Ishikawa (cell line): ENCODE measurements around the gene LINC00632.

Experiments
- CEBPB ChIP-seq: IDR thresholded peaks from 2 replicates; pipeline ENCODE4 v1.6.1; 2012
- CREB1 ChIP-seq: IDR thresholded peaks from 2 replicates; pipeline ENCODE4 v1.6.1; 2012; ENCODE audit warnings: low read depth
- EGR1 ChIP-seq: IDR thresholded peaks from 2 replicates; pipeline ENCODE4 v1.6.1; 2012
- EP300 ChIP-seq: IDR thresholded peaks from 2 replicates; pipeline ENCODE4 v1.6.1; 2012; ENCODE audit warnings: borderline replicate concordance
- FOXM1 ChIP-seq: IDR thresholded peaks from 2 replicates; pipeline ENCODE4 v1.6.1; 2012; ENCODE audit warnings: low read depth, borderline replicate concordance
- NFIC ChIP-seq: IDR thresholded peaks from 2 replicates; pipeline ENCODE4 v1.6.1; 2012
- RAD21 ChIP-seq: IDR thresholded peaks from 2 replicates; pipeline ENCODE4 v1.6.1; 2012; ENCODE audit warnings: low read depth
- REST ChIP-seq: IDR thresholded peaks from 2 replicates; pipeline ENCODE4 v1.6.1; 2012; ENCODE audit warnings: low read depth, mild to moderate bottlenecking
- TAF1 ChIP-seq: IDR thresholded peaks from 2 replicates; pipeline ENCODE4 v1.6.1; 2012; ENCODE audit warnings: low read depth, mild to moderate bottlenecking
- TCF12 ChIP-seq: IDR thresholded peaks from 2 replicates; pipeline ENCODE4 v1.6.1; 2012; ENCODE audit warnings: low read depth
- TEAD4 ChIP-seq: IDR thresholded peaks from 2 replicates; pipeline ENCODE4 v1.6.1; 2012
- YY1 ChIP-seq: IDR thresholded peaks from 2 replicates; pipeline ENCODE4 v1.6.1; 2012; ENCODE audit warnings: low read depth
- ZBTB7A ChIP-seq: IDR thresholded peaks from 2 replicates; pipeline ENCODE4 v1.6.1; 2012; ENCODE audit warnings: low read depth
- TF ChIP-seq, protein P1 (sequence below): IDR thresholded peaks from 2 replicates; pipeline ENCODE4 v1.6.1; 2012
- TF ChIP-seq, protein P2 (sequence below): IDR thresholded peaks from 2 replicates; pipeline ENCODE4 v1.6.1; 2012

The LINC00632 gene

GRCh38 chrX:140709421-140709846, at the start of gene LINC00632:
Gene LINC00632 (plus strand): TSS chrX:140709759.
- TF ChIP-seq TAF1, result no peak
- TF ChIP-seq EP300, result no peak
- no peak for TF ChIP-seq TCF12
- TF ChIP-seq TEAD4, result no peak
- TF ChIP-seq, protein P1, sequence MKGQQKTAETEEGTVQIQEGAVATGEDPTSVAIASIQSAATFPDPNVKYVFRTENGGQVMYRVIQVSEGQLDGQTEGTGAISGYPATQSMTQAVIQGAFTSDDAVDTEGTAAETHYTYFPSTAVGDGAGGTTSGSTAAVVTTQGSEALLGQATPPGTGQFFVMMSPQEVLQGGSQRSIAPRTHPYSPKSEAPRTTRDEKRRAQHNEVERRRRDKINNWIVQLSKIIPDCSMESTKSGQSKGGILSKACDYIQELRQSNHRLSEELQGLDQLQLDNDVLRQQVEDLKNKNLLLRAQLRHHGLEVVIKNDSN, result no peak
- no peak for TF ChIP-seq FOXM1
- TF ChIP-seq, protein P2, sequence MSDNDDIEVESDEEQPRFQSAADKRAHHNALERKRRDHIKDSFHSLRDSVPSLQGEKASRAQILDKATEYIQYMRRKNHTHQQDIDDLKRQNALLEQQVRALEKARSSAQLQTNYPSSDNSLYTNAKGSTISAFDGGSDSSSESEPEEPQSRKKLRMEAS, result no peak
- TF ChIP-seq ZBTB7A, result no peak

DNA sequence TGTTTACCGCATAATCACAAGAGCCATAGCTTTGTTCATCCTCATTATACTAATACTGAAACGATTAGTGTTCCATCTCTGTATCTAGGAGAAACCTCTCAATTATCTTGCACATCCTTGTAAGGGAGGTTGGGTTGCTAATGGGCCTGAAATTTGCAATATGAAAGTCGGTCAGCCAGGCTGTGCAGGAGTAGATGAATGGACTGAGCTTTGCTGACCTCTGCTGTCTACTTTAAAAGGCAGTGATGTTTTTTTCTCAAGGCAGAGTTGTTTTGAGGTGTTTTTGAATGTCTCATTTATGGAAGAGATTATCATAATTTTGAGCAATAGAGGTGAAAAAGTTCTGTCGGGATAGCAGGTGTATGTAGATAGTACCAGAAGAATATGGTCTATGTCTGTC, 47.9 kb upstream of the LINC00632 start:
- peak; percentile 48 for TF ChIP-seq RAD21
- TF ChIP-seq EP300, result no peak

DNA sequence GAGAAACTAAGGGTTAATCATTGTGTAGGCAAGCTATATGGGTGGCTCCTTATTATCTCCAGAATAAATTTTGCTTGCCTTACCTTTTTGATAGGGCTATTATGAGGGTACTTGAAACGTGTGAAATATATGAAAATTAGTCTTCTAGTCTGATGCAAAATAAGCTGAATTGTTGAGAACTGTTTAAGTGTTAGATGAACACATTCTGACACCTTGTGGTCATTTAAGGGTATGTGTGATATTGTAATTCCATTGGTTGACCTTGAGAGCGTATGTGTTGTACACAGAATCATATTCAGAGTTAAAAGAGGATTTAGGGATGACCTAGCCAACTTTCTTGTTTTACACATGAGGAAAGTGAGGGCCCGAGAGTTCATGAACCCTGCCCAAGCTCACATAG, 44.6 kb upstream of the LINC00632 start:
- TF ChIP-seq RAD21, result peak; percentile 61
- no peak for TF ChIP-seq REST

GRCh38 chrX:140672840-140673731, 36.5 kb upstream of the LINC00632 start:
- TF ChIP-seq TAF1 (no peak), EP300 (no peak), CREB1 (no peak), TEAD4 (no peak), EGR1 (no peak), ZBTB7A (no peak), CEBPB (no peak), TCF12 (no peak)

DNA sequence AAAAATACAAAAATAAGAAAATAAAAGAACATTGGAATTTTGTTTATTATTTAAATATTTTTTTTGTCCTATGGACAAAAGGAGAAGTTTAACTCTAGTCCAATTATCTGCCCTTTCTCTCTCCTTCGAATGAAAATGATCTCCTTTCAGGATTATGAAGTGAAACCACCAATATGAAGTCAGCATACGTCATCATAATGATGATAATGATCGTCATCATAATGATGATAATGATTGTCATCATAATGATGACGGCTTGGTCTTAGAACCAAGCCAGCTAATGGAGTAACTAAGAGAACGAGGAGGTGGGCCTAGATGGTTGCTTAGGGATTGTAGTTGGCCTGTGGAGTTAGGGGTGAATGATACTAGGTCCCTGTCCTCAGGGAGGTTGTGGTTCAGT, 21.9 kb upstream of the LINC00632 start:
- TF ChIP-seq, protein P2, result no peak
- TF ChIP-seq FOXM1 (no peak), ZBTB7A (no peak), TEAD4 (no peak), REST (no peak), CREB1 (no peak), NFIC (no peak), TAF1 (no peak), EGR1 (no peak), YY1 (no peak), TCF12 (no peak), EP300 (no peak), CEBPB (no peak), RAD21 (no peak)
- TF ChIP-seq, protein P1, result no peak

DNA sequence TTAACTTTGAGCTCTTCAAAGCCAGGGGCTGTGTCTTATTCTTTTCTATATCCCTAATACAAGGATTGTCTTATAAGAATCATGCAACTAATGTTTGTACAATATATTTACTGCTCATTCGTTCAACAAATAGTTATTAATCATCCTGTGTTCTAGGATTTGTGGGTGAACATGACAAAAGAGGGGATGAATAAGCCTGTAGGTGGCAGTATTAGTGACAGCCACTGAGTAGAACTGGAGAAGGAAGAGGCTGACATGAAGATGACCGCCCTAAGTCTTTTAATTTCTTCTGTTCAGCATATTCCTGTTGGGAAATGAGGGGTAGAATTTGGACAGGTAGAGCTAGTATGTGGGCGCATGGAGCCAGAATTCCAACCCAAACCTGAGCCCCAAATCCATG, 11.9 kb upstream of the LINC00632 start:
- TF ChIP-seq, protein P1, result no peak
- TF ChIP-seq REST (no peak), CREB1 (no peak), RAD21 (no peak), EGR1 (no peak), NFIC (no peak), CEBPB (no peak), ZBTB7A (no peak), EP300 (no peak), TEAD4 (no peak)
- TF ChIP-seq, protein P2, result no peak
